Fibroblast of lung (primary cell): ENCODE data around the gene NSUN3. TPM values are rescaled to one million over a fixed set of nuclear protein-coding genes. Genes with fewer than 3 reads are reported as not detected.

ENCODE experiments used
- DNase-seq, 2 donors: peaks; one replicate each; pipeline versions ENCODE4 v3.0.0 to v3.0.0-alpha.2; 2010; ENCODE audit warnings: low read depth in 2 of 2
- H2AFZ ChIP-seq: 2 replicates; pipeline ENCODE4 v1.5.1; 2012; ENCODE audit warnings: low read length, control low read depth, inconsistent platforms
- H3K27ac ChIP-seq: 2 replicates; pipeline ENCODE4 v1.5.1; 2011; ENCODE audit warnings: low read length, control low read depth; ENCODE audit not compliant: insufficient read depth
- H3K27me3 ChIP-seq: 2 replicates; pipeline ENCODE4 v1.5.1; 2011; ENCODE audit warnings: mild to moderate bottlenecking, low read length; ENCODE audit not compliant: control insufficient read depth, insufficient read depth
- H3K36me3 ChIP-seq: 2 replicates; pipeline ENCODE4 v1.5.1; 2011; ENCODE audit warnings: low read length; ENCODE audit not compliant: control insufficient read depth, insufficient read depth
- H3K4me1 ChIP-seq: 2 replicates; pipeline ENCODE4 v1.5.1; 2011; ENCODE audit warnings: low read length; ENCODE audit not compliant: control insufficient read depth, insufficient read depth; ENCODE audit errors: extremely low read depth
- H3K4me2 ChIP-seq: 2 replicates; pipeline ENCODE4 v1.5.1; 2011; ENCODE audit warnings: low read length, control low read depth; ENCODE audit not compliant: insufficient read depth; ENCODE audit errors: extremely low read depth
- H3K4me3 ChIP-seq, 4 experiments: fragments of 200-600 bp in 1 of 4; sonication (generic) in 1 of 4; replicated peaks in 1 of 4; 2 replicates each; pipeline ENCODE4 v1.5.1; 2011 to 2016; ENCODE audit warnings: low read length in 4 of 4, low read depth in 3 of 4, mild to moderate bottlenecking in 3 of 4, control low read depth in 2 of 4, inconsistent platforms in 1 of 4, mixed read lengths in 1 of 4; ENCODE audit not compliant: insufficient read depth in 1 of 4; ENCODE audit errors: control extremely low read depth in 1 of 4
- H3K79me2 ChIP-seq: 2 replicates; pipeline ENCODE4 v1.5.1; 2012; ENCODE audit warnings: mild to moderate bottlenecking, low read length, inconsistent platforms; ENCODE audit not compliant: control insufficient read depth, insufficient read depth
- H3K9ac ChIP-seq: 2 replicates; pipeline ENCODE4 v1.5.1; 2011; ENCODE audit warnings: mild to moderate bottlenecking, low read length, control low read depth; ENCODE audit not compliant: insufficient read depth
- H3K9me3 ChIP-seq: 2 replicates; pipeline ENCODE4 v1.5.1; 2012; ENCODE audit warnings: low read depth, low read length; ENCODE audit not compliant: control insufficient read depth, insufficient read depth
- H4K20me1 ChIP-seq: 2 replicates; pipeline ENCODE4 v1.5.1; 2011; ENCODE audit warnings: low read length; ENCODE audit not compliant: control insufficient read depth, insufficient read depth; ENCODE audit errors: extremely low read depth
- EZH2 ChIP-seq: IDR thresholded peaks from 2 replicates; pipeline ENCODE4 v1.5.1; 2012; ENCODE audit warnings: low read length, control low read depth, mild to moderate bottlenecking; ENCODE audit errors: missing control alignments
- polyA plus RNA-seq, 2 donors: library from polyadenylated mRNA; depleted of rRNA in 1 of 2; stranded (reverse) in 1 of 2; unstranded in 1 of 2; fragments of >200 nt; gene quantifications; 2 replicates each; pipeline ENCODE4 v1.2.1, GENCODE V29; 2011 to 2012; ENCODE audit warnings: missing spikeins in 1 of 2
- total RNA-seq: library from RNA; depleted of rRNA; stranded (reverse); fragments of >200 nt; gene quantifications from 2 replicates; pipeline ENCODE4 v1.2.1, GENCODE V29; 2014
- TF ChIP-seq, protein P1 (sequence below), 2 donors: IDR thresholded peaks in 1 of 2; conservative IDR thresholded peaks in 1 of 2; 1 replicate in 1 of 2; 2 replicates in 1 of 2; pipeline ENCODE4 v1.5.1; 2011 to 2012; ENCODE audit warnings: low read length in 2 of 2, control low read depth in 1 of 2, inconsistent platforms in 1 of 2, low read depth in 1 of 2, mild to moderate bottlenecking in 1 of 2

Gene NSUN3
- total and polyA plus RNA-seq, 2 donors (not counting 1 experiment from before 2014, with no cell fraction given) = 6.2 to 23.1 TPM

- Histone ChIP-seq H3K36me3 (no peaks in the 10 kb centered on the region), H4K20me1 (no peaks in the 10 kb centered on the region), H3K9ac (no peak overlapping the region), H3K27ac (no peak overlapping the region), H3K4me1 (no peaks in the 10 kb centered on the region), H3K4me3 (no peak overlapping the region), H3K27me3 (no peaks in the 10 kb centered on the region), H3K79me2 (no peaks in the 10 kb centered on the region), H3K9me3 (no peaks in the 10 kb centered on the region), H2AFZ (no peak overlapping the region), H3K4me2 (no peak overlapping the region)
- no peak for TF ChIP-seq EZH2
- TF ChIP-seq, protein P1, sequence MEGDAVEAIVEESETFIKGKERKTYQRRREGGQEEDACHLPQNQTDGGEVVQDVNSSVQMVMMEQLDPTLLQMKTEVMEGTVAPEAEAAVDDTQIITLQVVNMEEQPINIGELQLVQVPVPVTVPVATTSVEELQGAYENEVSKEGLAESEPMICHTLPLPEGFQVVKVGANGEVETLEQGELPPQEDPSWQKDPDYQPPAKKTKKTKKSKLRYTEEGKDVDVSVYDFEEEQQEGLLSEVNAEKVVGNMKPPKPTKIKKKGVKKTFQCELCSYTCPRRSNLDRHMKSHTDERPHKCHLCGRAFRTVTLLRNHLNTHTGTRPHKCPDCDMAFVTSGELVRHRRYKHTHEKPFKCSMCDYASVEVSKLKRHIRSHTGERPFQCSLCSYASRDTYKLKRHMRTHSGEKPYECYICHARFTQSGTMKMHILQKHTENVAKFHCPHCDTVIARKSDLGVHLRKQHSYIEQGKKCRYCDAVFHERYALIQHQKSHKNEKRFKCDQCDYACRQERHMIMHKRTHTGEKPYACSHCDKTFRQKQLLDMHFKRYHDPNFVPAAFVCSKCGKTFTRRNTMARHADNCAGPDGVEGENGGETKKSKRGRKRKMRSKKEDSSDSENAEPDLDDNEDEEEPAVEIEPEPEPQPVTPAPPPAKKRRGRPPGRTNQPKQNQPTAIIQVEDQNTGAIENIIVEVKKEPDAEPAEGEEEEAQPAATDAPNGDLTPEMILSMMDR (conservative IDR thresholded peaks at IDR 0.05 in 1 of 2, IDR thresholded peaks at IDR 0.05 in 1 of 2; ENCODE audit: low read depth in 1 of 2, low read length in 2 of 2) = no peak
- DNase-seq = no peak
Observed at GRCh38 chr3:94020293-94020692, 42.6 kb upstream of the NSUN3 start.

DNA sequence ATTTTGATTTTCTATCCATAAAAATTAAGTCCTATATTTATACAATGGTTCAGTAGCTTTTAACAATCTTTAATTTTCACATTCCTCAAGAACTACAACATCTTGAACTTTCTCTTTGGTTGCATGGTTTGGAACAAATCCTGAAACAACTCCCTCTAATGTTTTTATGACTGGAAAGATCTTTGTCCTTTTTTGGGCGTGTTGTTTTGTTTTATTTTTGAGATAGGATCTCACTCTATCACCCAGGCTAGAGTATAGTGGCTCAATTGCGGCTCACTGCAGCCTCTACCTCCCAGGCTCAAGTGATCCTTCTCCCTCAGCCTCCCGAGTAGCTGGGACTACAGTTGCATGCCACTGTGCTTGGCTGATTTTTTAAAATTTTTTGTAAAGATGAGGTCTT is 38.5 kb upstream of the NSUN3 start:
- Histone ChIP-seq H3K27ac (no peak overlapping the region), H3K27me3 (no peaks in the 10 kb centered on the region), H3K4me1 (no peaks in the 10 kb centered on the region), H2AFZ (no peak overlapping the region), H3K36me3 (no peaks in the 10 kb centered on the region), H3K79me2 (no peaks in the 10 kb centered on the region), H4K20me1 (no peaks in the 10 kb centered on the region), H3K4me3 (no peak overlapping the region), H3K9ac (no peak overlapping the region), H3K9me3 (no peaks in the 10 kb centered on the region), H3K4me2 (no peak overlapping the region)
- TF ChIP-seq, protein P1 (conservative IDR thresholded peaks at IDR 0.05 in 1 of 2, IDR thresholded peaks at IDR 0.05 in 1 of 2; ENCODE audit: low read depth in 1 of 2, low read length in 2 of 2) = no peak
- no peak for TF ChIP-seq EZH2
- DNase-seq = peak; percentile 56 to 61

GRCh38 chr3:94026623-94027022 is 36.2 kb upstream of the NSUN3 start:
- no peak overlapping the region for H2AFZ ChIP-seq
- no peak overlapping the region for H3K4me3 ChIP-seq
- DNase-seq = no peak
- H3K9me3 ChIP-seq = no peaks in the 10 kb centered on the region
- TF ChIP-seq EZH2 = no peak
- no peak overlapping the region for H3K9ac ChIP-seq
- H3K36me3 ChIP-seq = no peaks in the 10 kb centered on the region
- no peaks in the 10 kb centered on the region for H3K4me1 ChIP-seq
- H3K27ac ChIP-seq = no peak overlapping the region
- H3K27me3 ChIP-seq = no peaks in the 10 kb centered on the region
- H4K20me1 ChIP-seq = no peaks in the 10 kb centered on the region
- no peak overlapping the region for H3K4me2 ChIP-seq
- H3K79me2 ChIP-seq = no peaks in the 10 kb centered on the region
